ENCODE data around the gene MIP.
"Not testable (repeated sequence)": the region's sequence is repeated elsewhere in the genome, so short reads cannot be mapped to it uniquely, and the experiment has no call there.

MIP gene

DNA sequence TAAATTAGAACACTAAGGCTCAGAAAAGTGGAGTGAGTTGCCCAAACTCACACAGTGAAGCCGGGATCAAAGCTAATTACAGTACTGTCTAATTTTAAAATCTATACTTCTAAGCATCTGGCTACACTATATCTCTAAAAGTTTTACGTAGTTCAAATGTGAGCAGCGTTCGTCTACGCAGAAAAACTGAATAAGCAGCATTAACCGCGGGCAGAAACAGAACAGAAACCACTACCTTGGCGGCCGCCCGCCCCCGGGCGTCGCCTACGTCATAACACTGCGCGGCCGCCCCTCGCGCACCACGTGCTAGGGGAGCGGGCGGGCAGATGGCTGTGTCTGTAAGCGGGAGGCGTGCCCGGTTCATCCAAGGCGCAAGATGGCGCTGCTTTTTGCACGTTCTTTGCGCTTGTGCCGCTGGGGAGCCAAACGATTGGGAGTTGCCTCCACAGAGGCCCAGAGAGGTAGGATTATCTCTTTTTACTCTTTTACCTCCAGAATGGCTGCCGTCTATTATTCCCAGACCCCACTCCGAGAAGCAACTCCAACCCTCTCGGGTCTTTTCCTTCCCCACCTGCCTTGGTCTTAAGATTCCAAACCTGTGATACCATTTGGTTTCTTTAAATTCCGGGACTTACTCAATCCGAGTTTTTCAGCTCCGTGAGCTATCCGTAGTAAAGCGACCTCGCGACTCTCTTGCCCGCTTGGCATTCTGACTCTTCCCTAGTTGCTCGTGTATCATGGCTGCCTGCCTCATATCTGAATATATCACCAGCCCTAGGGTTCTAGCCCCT lies 14.0 kb upstream of the MIP start, which contains the start of gene SPRYD4:
TSS of gene SPRYD4 (plus strand) at position 363 of the 791 bp plus-strand sequence. CDS start at position 377, 14 bp downstream.
- peak; percentile 82 to 93 for DNase-seq (ENCODE audit: low read depth in 1 of 2, low spot score in 1 of 2)

DNA sequence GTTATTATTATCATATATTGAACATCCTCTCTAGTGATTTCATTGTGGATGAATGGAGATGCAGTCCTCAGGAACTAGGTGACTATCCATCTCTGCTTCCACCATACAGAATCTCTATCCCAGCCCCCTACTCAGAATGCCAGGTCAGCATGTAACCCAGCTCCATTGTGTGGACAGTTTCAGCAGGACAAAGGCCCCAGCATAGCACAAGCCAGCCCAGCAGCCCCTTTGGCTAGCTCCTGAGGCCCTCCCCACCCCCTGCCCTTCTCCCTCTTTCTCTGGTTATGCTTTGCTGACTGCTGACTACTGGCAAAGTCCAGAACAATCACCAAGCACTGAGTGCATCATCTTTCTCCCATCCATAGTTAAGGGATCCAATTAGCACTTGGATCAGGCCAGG lies 8.1 kb upstream of the MIP start:
- no peak for DNase-seq (ENCODE audit: low read depth in 1 of 2, low spot score in 1 of 2)

DNA sequence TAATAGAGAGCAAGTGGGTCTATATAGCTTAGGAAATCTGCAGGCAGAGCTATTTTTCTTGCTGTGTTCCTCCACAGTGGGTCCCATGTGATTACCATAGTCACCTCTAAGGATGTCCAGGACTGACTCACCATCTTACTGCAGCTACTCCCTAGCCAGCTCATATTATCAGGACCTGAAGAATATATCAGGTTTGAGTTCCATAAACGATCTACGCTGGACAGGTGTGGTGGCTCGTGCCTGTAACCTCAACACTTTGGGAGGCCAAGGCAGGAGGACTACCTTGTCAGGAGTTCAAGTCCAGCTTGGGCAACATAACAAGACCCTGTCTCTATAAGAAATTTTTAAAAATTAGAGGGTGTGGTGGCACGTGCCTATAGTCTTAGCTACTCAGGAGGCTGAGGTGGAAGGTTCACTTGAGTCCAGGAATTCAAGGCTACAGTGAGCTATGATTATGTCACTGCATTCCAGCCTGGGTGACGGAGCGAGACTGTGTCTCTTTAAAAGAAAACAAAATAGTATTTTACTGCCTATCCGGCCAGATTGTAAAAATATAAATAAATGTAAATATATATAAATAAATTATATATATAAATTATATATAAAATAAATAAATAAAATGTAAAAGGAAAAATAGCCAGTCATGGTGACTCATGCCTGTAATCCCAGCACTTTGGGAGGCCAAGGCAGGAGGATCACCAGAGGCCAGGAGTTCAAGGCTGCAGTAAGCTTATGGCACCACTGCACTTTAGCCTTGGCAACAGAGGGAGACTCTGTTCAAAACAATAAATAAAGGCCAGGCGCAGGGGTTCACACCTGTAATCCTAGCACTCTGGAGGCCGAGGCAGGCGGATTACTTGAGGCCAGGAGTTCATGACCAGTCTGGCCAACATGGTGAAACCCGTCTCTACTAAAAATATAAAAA lies 7.0 kb upstream of the MIP start:
- no peak for DNase-seq (ENCODE audit: low read depth in 1 of 2, low spot score in 1 of 2)

DNA sequence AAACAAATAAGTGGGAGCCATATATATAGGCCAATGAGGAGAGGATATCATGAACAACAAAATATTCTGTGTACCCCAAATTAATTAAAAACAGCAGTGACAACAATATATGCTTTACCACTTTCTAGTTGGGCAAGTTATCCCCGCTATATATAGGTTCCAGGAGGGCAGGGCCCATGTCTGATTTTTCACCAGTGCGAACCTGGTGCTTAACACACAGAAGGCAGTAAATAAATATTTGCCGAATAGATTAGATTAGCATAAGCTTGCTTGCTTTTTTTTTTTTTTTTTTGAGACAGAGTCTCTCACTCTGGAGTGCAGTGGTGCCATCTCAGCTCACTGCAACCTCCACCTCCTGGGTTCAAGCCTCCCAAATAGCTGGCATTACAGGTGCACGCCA lies 3.4 kb upstream of the MIP start:
- no peak for DNase-seq (ENCODE audit: low read depth in 1 of 2, low spot score in 1 of 2)

DNA sequence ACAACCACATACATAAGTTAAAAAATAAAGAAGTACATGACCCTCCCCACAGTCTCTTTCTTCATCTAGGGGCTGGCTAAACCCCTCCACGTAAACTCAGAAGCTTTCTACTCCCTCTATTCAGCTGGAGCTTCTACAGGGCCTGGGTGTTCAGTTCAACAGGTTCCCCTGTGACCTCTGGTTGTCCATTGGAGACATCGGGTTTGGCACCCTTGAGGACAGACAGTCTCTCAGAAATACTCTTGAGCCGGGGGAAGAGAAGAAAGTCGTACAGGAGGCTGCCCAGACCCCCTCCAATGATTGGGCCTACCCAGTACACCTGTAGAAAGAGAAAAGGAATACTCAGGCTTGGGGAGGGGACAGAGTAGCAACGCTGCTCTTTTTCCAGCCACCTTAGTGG lies 3.3 kb downstream of the MIP start:
- DNase-seq (ENCODE audit: low read depth in 1 of 2, low spot score in 1 of 2) = no peak

DNA sequence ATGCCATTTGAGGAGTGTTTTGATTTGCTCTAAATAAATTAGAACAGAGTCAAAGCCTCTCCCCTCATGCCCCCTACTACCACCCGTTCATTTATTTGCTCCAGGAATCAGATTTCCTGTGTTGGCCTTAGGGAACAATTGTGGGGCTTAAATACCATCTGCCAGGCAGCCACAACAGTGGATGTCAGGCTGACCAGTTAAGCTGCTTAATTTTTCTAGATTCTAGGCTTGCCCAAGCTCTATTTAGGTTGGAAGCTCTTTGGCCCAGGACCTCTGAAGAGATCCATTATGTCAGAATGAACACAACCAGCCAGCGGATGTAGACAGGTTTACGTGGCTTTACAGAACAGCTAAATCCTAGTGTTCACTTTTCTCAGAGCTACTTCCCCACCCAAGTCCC lies 4.2 kb downstream of the MIP start:
- no peak for DNase-seq (ENCODE audit: low read depth in 1 of 2, low spot score in 1 of 2)

DNA sequence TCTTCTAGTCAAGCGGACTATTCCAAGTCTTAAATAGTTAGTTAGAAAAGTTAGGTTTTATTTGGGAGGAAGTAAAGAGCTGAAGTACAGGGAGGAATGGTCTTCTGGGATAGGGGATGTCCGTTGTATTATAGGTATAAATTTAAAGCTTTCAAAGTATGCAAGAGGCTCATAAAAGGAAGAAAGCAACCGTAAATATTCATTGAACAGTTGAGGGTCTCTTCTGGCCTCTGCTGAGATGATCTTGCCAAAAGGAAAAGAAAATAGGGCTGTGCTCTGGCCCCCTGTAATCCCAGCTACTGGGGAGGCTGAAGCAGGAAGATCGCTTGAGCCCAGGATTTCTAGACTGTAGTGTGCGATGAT lies 4.9 kb downstream of the MIP start:
- no peak for DNase-seq (ENCODE audit: low read depth in 1 of 2, low spot score in 1 of 2)

DNA sequence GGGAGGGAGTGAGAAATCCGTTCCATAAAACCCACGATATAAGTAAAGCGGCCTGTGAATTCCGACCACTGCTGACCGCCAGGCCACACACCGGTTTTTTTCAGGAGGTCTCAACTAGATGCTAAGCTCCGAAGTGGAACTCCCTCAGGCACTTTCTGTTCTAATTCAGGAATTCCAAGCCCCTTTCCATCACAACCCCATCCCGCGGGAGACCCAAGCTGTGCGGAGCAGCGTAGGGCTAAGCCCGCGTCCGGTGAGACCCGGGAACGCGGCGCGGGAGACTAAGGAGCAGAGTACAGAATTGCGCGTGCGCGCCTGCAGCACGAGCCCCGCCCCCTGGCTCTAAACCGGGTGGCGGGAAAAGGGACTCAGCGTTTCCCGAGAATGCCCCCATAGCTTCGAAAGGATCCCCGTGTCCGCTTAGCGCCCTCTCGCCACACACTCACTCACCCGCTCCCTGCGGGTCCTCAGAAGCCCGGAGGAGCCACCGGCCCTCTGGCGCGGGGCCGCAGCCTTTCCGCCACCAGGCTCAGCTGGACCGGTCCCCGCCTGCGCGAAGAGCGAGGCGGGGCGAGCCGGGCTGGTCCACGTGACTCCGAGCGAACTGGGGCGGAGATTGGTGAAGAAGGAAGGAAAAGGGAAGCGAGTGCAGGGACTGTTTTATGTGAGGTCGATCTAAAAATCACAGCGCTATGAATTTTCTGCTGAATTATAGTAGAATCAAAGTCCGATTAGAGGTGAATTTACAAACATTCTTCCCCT lies 5.4 kb downstream of the MIP start, which contains the start of gene TIMELESS:
TSS of gene TIMELESS (minus strand) at position 567 of the 762 bp plus-strand sequence. CDS start 15,256 bp downstream, outside the sequence.
- peak; percentile 66 to 73 for DNase-seq (ENCODE audit: low read depth in 1 of 2, low spot score in 1 of 2)

DNA sequence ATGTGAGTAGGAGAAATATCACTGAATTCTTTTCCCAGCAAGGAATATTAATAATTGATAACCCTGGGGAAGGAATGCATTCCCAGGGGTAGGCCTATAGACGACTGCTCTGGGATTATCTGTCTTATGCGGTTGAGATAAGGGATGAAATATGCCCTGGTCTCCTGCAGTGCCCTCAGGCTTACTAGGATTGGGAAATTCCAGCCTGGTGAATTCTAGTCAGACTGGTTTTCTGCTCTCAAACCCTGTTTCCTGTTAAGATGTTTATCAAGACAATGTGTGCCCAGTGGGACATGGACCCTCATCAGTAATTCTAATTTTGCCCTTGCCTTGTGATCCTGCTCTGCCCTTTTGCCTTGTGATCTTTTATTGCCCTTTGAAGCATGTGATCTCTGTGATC lies 11.2 kb downstream of the MIP start:
- not testable (repeated sequence) for DNase-seq (ENCODE audit: low read depth in 1 of 2, low spot score in 1 of 2)

DNA sequence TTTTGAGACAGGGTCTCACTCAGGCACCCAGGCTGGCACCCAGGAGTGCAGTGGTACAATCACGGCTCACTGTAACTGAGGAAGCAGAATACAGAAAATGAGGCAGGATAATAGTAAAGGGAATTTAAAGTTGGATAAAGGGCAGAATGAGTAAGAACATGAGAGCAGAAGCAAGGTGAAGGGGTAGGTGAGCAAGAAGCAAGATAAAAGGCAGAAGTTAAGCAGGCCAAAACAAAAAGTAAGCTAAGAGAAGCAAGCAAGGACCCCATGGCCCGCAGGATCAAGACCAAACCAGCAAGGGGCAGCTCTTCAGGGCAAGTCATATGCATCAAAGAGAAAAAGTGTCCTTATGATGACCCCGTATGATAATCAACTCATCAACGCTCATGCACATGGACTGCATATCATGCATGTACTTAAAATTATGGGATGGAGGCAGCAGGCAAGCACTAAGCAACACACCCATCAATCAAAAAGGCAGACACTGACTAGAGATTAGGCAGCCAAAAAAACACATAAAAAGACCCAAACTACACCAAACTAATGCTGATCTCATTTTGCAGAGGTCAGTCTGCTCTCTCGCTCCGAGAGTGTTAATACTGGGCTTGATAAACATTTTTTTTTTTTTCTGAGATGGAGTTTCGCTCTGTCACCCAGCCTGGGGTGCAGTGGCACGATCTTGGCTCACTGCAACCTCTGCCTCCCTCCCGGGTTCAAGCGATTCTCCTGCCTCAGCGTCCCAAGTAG lies 16.9 kb downstream of the MIP start:
- DNase-seq (ENCODE audit: low read depth in 1 of 2, low spot score in 1 of 2) = no peak

DNA sequence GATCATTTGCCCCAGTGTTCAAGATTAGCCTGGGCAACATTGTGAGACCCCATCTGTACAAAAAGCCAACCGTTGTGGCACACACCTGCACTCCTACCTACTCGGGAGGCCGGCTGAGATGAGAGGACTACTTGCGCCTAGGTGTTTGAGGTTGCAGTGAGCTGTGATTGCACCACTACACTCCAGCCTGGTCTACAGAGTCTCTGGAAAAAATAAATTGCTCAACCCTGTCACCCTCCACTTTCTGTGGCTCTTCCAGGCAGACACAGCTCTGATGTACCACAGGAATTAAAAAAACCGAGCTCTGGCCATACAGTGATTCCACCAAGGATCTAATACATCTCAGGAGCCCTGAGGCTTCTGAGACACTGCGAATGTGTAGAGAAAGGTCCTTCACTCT lies 19.6 kb downstream of the MIP start:
- DNase-seq (ENCODE audit: low read depth in 1 of 2, low spot score in 1 of 2) = no peak

DNA sequence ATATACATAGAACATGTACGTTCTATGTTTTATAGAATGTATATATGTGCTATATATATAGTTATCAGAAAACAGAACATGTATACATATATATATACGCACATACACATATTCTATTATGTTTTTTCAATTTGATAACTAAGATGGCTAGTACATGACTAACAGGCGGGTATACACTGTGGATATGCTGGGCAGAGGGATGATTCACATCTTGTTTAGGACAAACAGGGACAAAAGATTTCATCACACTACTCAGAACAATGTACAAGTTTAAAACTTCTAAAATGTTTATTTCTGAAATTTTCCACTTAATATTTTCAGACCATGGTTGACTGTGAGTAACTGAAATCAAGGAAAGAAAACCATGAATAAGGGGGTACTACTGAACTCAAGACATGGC lies 22.6 kb downstream of the MIP start:
- no peak for DNase-seq (ENCODE audit: low read depth in 1 of 2, low spot score in 1 of 2)

DNA sequence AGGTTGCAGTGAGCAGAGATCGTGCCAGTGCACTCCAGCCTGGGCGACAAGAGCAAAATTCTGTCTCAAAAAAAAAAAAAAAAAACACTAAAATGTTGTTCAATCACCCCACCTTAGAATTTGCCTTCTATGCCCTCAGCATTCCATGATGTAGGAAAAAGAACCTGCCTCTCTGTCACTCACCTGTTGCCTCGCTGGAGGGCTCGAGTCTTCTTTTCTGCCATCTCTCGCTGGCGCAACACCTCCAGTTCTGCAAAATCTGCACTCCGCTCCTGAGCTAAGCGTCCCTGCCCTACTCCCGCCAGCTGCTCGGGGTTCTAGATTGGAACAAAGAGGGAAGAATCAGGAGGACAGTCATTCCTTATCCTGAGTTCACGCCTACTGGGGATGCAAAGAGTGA lies 23.2 kb downstream of the MIP start:
- no peak for DNase-seq (ENCODE audit: low read depth in 1 of 2, low spot score in 1 of 2)

DNA sequence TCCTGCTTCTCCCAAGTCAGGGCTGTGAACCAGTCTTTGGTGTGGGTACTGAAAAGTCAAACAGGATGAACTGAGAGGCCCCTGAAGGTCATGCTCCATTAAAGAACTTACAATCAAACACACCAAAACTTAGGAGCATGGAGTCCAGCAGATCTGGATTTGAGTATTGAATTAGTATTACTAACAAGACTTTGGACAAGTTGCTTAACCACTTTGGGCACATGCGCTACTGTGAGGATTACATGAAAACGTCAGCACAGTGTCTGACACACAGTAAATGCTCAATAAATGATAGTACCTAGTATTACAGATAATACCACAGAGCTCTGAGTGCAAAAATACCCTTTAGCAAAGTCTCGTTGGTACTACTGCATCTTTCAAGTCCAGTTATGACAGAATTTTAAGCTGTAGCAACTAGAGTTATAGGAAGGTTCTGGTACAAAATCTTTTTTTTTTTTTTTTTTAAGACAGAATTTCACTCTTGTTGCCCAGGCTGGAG lies 28.5 kb downstream of the MIP start:
- no peak for DNase-seq (ENCODE audit: low read depth in 1 of 2, low spot score in 1 of 2)

DNA sequence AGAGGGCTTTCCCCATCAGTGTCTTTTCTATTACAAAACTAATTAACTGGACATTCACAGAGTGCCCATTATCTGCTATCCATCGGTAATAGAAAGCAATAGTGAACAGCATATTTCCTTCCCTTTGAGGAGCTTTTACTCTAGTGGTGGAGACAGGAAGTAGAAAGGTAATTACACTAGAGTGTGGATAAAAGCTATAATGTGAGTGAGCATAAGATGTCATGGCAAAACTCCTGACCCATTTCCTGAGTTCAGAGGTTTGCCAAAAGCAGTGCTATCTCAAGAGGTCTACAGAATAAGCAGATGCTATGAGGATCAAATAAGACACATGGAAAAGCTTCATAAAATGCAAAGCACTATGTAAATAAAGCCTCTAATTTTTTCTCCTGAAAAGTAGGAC lies 29.3 kb downstream of the MIP start:
- no peak for DNase-seq (ENCODE audit: low read depth in 1 of 2, low spot score in 1 of 2)

DNA sequence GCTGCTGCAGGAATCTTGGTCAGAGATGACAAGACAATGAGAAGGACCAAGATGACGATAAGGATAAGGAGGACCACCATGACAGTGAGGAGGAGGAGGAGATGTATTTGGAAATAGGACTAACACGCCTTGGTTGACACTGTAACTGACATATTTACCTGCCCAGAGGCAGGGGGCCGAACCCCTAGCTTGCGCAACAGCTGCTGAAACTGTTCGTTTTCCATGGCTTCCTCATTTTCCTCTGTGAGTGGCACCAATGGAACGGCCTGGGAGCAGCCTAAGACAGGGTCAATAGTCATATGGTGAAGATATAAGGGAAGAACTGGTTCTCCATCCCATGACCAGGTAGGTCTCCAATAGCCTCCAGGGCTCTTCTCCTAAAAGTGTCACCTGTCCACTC lies 34.0 kb downstream of the MIP start:
- no peak for DNase-seq (ENCODE audit: low read depth in 1 of 2, low spot score in 1 of 2)

DNA sequence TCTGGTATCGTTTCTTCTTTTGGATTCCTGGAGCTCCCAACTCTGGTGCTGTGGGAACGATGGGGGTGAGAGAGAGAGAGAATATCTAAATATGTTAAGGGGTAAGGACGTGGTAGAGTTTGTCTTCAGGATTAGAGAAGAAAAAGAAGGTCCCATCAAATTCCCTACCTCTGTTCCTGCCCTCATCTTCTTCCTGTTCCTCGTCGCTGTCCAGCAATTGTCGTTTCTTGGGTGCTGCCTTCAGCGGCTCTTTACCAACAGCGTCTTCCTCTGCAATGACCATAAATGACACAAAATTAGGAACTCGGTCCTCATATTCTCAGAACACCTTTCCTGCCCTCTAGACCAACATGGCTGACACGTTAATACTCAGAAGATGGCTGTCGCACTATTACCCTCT lies 36.7 kb downstream of the MIP start:
- DNase-seq (ENCODE audit: low read depth in 1 of 2, low spot score in 1 of 2) = no peak

DNA sequence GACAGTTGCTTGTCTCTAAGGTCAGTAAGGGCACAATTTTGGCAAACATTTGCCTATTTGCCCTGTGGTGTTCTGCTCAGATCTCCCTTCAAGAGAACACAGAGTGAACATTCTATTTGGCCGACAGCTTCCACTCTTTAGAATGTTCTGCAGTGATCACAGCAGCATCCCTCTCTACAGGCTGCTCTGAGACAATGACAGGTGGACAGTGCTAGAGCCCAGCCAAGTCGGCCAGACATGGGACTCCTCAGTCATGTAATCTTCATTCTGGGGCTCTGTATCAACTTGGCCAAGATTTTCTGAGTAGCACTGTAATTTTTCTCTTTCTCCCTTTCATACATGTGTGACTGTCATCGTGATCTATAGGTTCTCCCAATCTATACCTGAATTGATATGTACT lies 40.1 kb downstream of the MIP start:
- no peak for DNase-seq (ENCODE audit: low read depth in 1 of 2, low spot score in 1 of 2)

DNA sequence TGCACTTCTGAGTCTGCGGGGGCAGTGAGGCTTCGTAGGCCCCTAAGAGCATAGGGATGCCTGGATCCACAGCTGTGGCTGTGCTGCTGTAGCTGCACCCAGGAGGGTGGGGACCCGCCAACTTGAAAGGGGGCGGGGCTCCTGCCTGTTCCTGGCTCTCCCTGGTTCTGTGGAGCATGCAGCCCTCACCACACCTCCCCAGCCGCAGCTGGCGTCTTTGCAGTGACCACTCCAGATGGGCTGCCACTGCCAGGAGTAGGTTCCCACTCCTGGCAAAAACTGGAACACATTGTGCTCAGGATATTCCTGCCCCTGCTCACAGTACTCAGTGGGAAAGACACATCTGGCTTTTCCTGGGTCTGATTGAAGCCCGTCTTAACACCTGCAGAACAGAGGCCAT lies 41.1 kb downstream of the MIP start:
- DNase-seq (ENCODE audit: low read depth in 1 of 2, low spot score in 1 of 2) = no peak

DNA sequence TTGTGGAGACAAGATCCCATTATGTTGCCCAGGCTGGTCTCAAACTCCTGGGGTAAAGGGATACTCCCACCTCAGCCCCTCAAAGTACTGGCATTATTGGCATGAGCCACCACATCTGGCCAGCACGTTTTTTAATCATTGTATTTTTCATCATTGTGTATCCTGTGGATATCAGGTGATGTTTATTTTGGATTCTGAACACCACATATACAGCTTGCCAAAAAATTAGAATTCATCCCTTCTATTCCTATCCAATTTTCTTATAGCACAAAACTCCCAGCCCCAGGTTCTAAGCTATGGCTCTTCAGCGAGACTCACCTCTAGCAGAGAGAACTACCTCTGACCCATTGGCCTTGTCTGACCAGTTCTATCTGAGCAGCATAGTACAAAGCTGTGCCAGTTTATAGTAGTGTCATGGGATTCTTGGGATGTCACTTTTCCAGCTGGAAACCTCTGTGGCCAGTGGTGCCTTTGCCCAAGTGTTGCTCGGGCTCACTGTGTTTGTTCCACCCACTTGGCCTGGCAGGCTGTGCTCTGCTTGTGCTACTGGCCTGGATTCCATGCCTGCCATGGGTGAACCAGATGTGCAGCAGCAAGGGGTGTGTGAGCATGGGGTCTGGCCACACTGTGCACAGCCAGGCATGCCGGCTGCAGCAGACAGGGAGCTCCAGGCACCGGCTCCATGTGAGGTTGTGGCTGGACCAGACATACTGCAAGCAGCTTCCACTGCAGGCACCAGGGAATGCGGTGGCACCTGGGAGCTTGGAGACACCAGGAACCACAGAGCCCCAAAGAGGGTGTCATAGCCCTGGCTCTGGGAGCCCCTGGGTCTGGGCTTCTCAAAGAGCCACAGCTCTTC lies 42.4 kb downstream of the MIP start:
- no peak for DNase-seq (ENCODE audit: low read depth in 1 of 2, low spot score in 1 of 2)

Data from activated T-helper 1 cell treated with anti-CD3 and anti-CD28 coated beads, Interleukin-2, amount 50 U/mL, for 16 hours (primary cell).